Measurements from ENCODE around the gene AFMID. TPM values are rescaled to one million over a fixed set of nuclear protein-coding genes. Genes with fewer than 3 reads are reported as not detected.

AFMID gene
- total RNA-seq, 1 donor from 2014 or later, result 49.7 TPM

GRCh38 chr17:78202666-78203065 is 15.5 kb downstream of the AFMID start:
- DNase-seq (ENCODE audit: low read depth), result no peak
- no peak for TF ChIP-seq CTCF (IDR thresholded peaks at IDR 0.05; ENCODE audit: insufficient read depth, low read length, poor library complexity, severe bottlenecking)
- H3K36me3 ChIP-seq (ENCODE audit: control insufficient read depth, insufficient read depth, low read length), result no peaks in the 10 kb centered on the region
- H3K4me3 ChIP-seq (ENCODE audit: low read depth, low read length), result no peak overlapping the region
- no peaks in the 10 kb centered on the region for H3K27me3 ChIP-seq (ENCODE audit: control insufficient read depth, insufficient read depth, low read length)

GRCh38 chr17:78204387-78205123 is 17.4 kb downstream of the AFMID start:
- Histone ChIP-seq H3K4me3 (ENCODE audit: low read depth, low read length) (no peak overlapping the region), H3K27me3 (ENCODE audit: control insufficient read depth, insufficient read depth, low read length) (no peaks in the 10 kb centered on the region), H3K36me3 (ENCODE audit: control insufficient read depth, insufficient read depth, low read length) (no peaks in the 10 kb centered on the region)
- no peak for TF ChIP-seq CTCF (IDR thresholded peaks at IDR 0.05; ENCODE audit: insufficient read depth, low read length, poor library complexity, severe bottlenecking)
- DNase-seq (ENCODE audit: low read depth), result no peak

- no peak overlapping the region for H3K4me3 ChIP-seq (ENCODE audit: low read depth, low read length)
- H3K27me3 ChIP-seq (ENCODE audit: control insufficient read depth, insufficient read depth, low read length), result no peaks in the 10 kb centered on the region
- H3K36me3 ChIP-seq (ENCODE audit: control insufficient read depth, insufficient read depth, low read length), result no peaks in the 10 kb centered on the region
- no peak for DNase-seq (ENCODE audit: low read depth)
- no peak for TF ChIP-seq CTCF (IDR thresholded peaks at IDR 0.05; ENCODE audit: insufficient read depth, low read length, poor library complexity, severe bottlenecking)
Measured at GRCh38 chr17:78205124-78205775, 18.1 kb downstream of the AFMID start.

GRCh38 chr17:78206298-78206697 is 19.1 kb downstream of the AFMID start:
- Histone ChIP-seq H3K4me3 (ENCODE audit: low read depth, low read length) (no peak overlapping the region), H3K27me3 (ENCODE audit: control insufficient read depth, insufficient read depth, low read length) (no peaks in the 10 kb centered on the region), H3K36me3 (ENCODE audit: control insufficient read depth, insufficient read depth, low read length) (no peaks in the 10 kb centered on the region)
- no peak for TF ChIP-seq CTCF (IDR thresholded peaks at IDR 0.05; ENCODE audit: insufficient read depth, low read length, poor library complexity, severe bottlenecking)
- DNase-seq (ENCODE audit: low read depth), result no peak

GRCh38 chr17:78208486-78208885 is 21.3 kb downstream of the AFMID start:
- Histone ChIP-seq H3K27me3 (ENCODE audit: control insufficient read depth, insufficient read depth, low read length) (no peaks in the 10 kb centered on the region), H3K36me3 (ENCODE audit: control insufficient read depth, insufficient read depth, low read length) (no peaks in the 10 kb centered on the region), H3K4me3 (ENCODE audit: low read depth, low read length) (no peak overlapping the region)
- TF ChIP-seq CTCF (IDR thresholded peaks at IDR 0.05; ENCODE audit: insufficient read depth, low read length, poor library complexity, severe bottlenecking), result no peak
- no peak for DNase-seq (ENCODE audit: low read depth)

All from kidney epithelial cell (primary cell).